Activated T-helper 1 cell treated with anti-CD3 and anti-CD28 coated beads, Interleukin-12 subunit alpha, Interleukin-12 subunit beta, Interleukin-2, Interleukin-4 antibody, amounts not matched to agents 30 ng/mL and 10 ng/mL and 1 ng/mL, durations not matched to agents 14 hours and 24 hours and 36 hours (primary cell): ENCODE measurements around the gene NOM1. TPM values are rescaled to one million over a fixed set of nuclear protein-coding genes. Genes with fewer than 3 reads are reported as not detected.
"Not testable (repeated sequence)": the region's sequence is repeated elsewhere in the genome, so short reads cannot be mapped to it uniquely, and the experiment has no call there.

ENCODE experiments used
- DNase-seq: peaks from one replicate; pipeline ENCODE4 v3.0.0; 2021; ENCODE audit warnings: low spot score
- H3K27ac Mint-ChIP-seq: one replicate; pipeline ENCODE4 v1.8.0; 2021; ENCODE audit warnings: mild to moderate bottlenecking, mixed read lengths
- H3K27me3 Mint-ChIP-seq: one replicate; pipeline ENCODE4 v1.8.0; 2022; ENCODE audit warnings: mild to moderate bottlenecking, moderate library complexity, mixed read lengths; ENCODE audit not compliant: insufficient read depth
- H3K36me3 Mint-ChIP-seq: one replicate; pipeline ENCODE4 v1.8.0; 2021; ENCODE audit warnings: low read depth, mixed read lengths
- H3K4me1 Mint-ChIP-seq: one replicate; pipeline ENCODE4 v1.8.0; 2021; ENCODE audit warnings: low read depth, mixed read lengths
- H3K4me3 Mint-ChIP-seq: one replicate; pipeline ENCODE4 v1.8.0; 2021; ENCODE audit warnings: mild to moderate bottlenecking, moderate library complexity, mixed read lengths
- H3K9me3 Mint-ChIP-seq: one replicate; pipeline ENCODE4 v1.8.0; 2021; ENCODE audit warnings: mixed read lengths
- intact Hi-C: fragments of 100-400 bp; cut with micrococcal nuclease; formaldehyde crosslinking; loops from one replicate; pipeline ENCODE4 v1.15.1; 2024
- total RNA-seq: library from RNA; stranded (reverse); gene quantifications from 2 replicates; pipeline ENCODE4 v1.2.3, GENCODE V29; 2022

Gene NOM1
- total RNA-seq, 1 donor from 2014 or later, result 50.9 TPM

- DNase-seq, result no peak
- Mint-ChIP-seq H3K4me1 (peaks cover 8% of the 10 kb centered on the region), H3K27ac (no peak overlapping the region), H3K4me3 (no peak overlapping the region), H3K36me3 (peaks cover 5% of the 10 kb centered on the region), H3K9me3 (peaks cover 14% of the 10 kb centered on the region), H3K27me3 (peaks cover 11% of the 10 kb centered on the region)
- intact Hi-C loops, result no loop called here
Observed at GRCh38 chr7:156943091-156944041, 6.1 kb upstream of the NOM1 start.

- H3K27me3 Mint-ChIP-seq, result peaks cover 11% of the 10 kb centered on the region
- H3K9me3 Mint-ChIP-seq, result peaks cover 14% of the 10 kb centered on the region
- H3K36me3 Mint-ChIP-seq, result peaks cover 5% of the 10 kb centered on the region
- no peak overlapping the region for H3K27ac Mint-ChIP-seq
- H3K4me1 Mint-ChIP-seq, result peaks cover 8% of the 10 kb centered on the region
- intact Hi-C loops, result loop anchor here (5.0 kb wide), 1 partner anchor 392 kb away; the partner anchor contains the start of gene DNAJB6
- H3K4me3 Mint-ChIP-seq, result no peak overlapping the region
- DNase-seq, result no peak
Observed at GRCh38 chr7:156944876-156945275, 4.6 kb upstream of the NOM1 start.

GRCh38 chr7:156947120-156947843 lies 2.2 kb upstream of the NOM1 start:
- H3K9me3 Mint-ChIP-seq, result no peaks in the 10 kb centered on the region
- intact Hi-C loops, result loop anchor here (5.0 kb wide), 1 partner anchor 390 kb away; the partner anchor contains the start of gene DNAJB6
- DNase-seq, result no peak
- peaks cover 15% of the 10 kb centered on the region for H3K4me1 Mint-ChIP-seq
- peak overlapping the region; percentile 55 for H3K27ac Mint-ChIP-seq
- peak overlapping the region; percentile 75 for H3K4me3 Mint-ChIP-seq
- H3K27me3 Mint-ChIP-seq, result peaks cover 12% of the 10 kb centered on the region
- H3K36me3 Mint-ChIP-seq, result peaks cover 11% of the 10 kb centered on the region

- DNase-seq, result no peak
- peaks cover 13% of the 10 kb centered on the region for H3K36me3 Mint-ChIP-seq
- intact Hi-C loops, result loop anchor here (5.0 kb wide), 1 partner anchor 389 kb away; the partner anchor contains the start of gene DNAJB6
- H3K9me3 Mint-ChIP-seq, result no peaks in the 10 kb centered on the region
- peaks cover 10% of the 10 kb centered on the region for H3K27me3 Mint-ChIP-seq
- H3K4me3 Mint-ChIP-seq, result no peak overlapping the region
- H3K4me1 Mint-ChIP-seq, result peaks cover 15% of the 10 kb centered on the region
- H3K27ac Mint-ChIP-seq, result no peak overlapping the region
Observed at GRCh38 chr7:156948361-156948760, 1.2 kb upstream of the NOM1 start.

- Mint-ChIP-seq H3K9me3 (no peaks in the 10 kb centered on the region), H3K36me3 (peaks cover 32% of the 10 kb centered on the region), H3K27ac (peak overlapping the region; percentile 97), H3K27me3 (peaks cover 2% of the 10 kb centered on the region), H3K4me3 (peak overlapping the region; percentile 97), H3K4me1 (peaks cover 15% of the 10 kb centered on the region)
- no peak for DNase-seq
- intact Hi-C loops, result loop anchor here (2.0 to 10.0 kb wide), 3 partner anchors 16 to 310 kb away; partner anchors contain the start of gene RNF32
Observed at GRCh38 chr7:156950381-156950858, 908 bp downstream of the NOM1 start.

- H3K36me3 Mint-ChIP-seq, result peaks cover 39% of the 10 kb centered on the region
Observed at GRCh38 chr7:156953215-156953614, 3.7 kb downstream of the NOM1 start.

GRCh38 chr7:156954941-156955340 lies 5.4 kb downstream of the NOM1 start:
- peaks cover 48% of the 10 kb centered on the region for H3K36me3 Mint-ChIP-seq
- H3K4me3 Mint-ChIP-seq, result no peak overlapping the region
- intact Hi-C loops, result loop anchor here (10.0 kb wide), 1 partner anchor 180 kb away; no protein-coding TSS in a partner anchor
- DNase-seq, result no peak
- H3K27ac Mint-ChIP-seq, result peak overlapping the region; percentile 40
- H3K9me3 Mint-ChIP-seq, result no peaks in the 10 kb centered on the region
- H3K4me1 Mint-ChIP-seq, result peaks cover 15% of the 10 kb centered on the region
- peaks cover 2% of the 10 kb centered on the region for H3K27me3 Mint-ChIP-seq

More at GRCh38 chr7:156953215-156953614, 3.7 kb downstream of the NOM1 start:
- H3K27me3 Mint-ChIP-seq, H3K27ac Mint-ChIP-seq, DNase-seq, H3K4me3 Mint-ChIP-seq, H3K9me3 Mint-ChIP-seq: not testable (repeated sequence)
- intact Hi-C loops, result loop anchor here (10.0 kb wide), 1 partner anchor 178 kb away; no protein-coding TSS in a partner anchor
- peaks cover 15% of the 10 kb centered on the region for H3K4me1 Mint-ChIP-seq

GRCh38 chr7:156956727-156957126 lies 7.2 kb downstream of the NOM1 start:
- H3K4me1 Mint-ChIP-seq, result peaks cover 8% of the 10 kb centered on the region
- intact Hi-C loops, result loop anchor here (10.0 kb wide), 1 partner anchor 182 kb away; no protein-coding TSS in a partner anchor
- H3K9me3 Mint-ChIP-seq, result no peaks in the 10 kb centered on the region
- no peak overlapping the region for H3K4me3 Mint-ChIP-seq
- H3K27ac Mint-ChIP-seq, result no peak overlapping the region
- H3K36me3 Mint-ChIP-seq, result peaks cover 59% of the 10 kb centered on the region
- no peaks in the 10 kb centered on the region for H3K27me3 Mint-ChIP-seq
- DNase-seq, result no peak

- intact Hi-C loops, result no loop called here
- Mint-ChIP-seq H3K4me1 (no peaks in the 10 kb centered on the region), H3K9me3 (no peaks in the 10 kb centered on the region), H3K27me3 (no peaks in the 10 kb centered on the region), H3K27ac (peak overlapping the region; percentile 29), H3K36me3 (peaks cover 65% of the 10 kb centered on the region), H3K4me3 (no peak overlapping the region)
- no peak for DNase-seq
Observed at GRCh38 chr7:156962145-156962544, 12.6 kb downstream of the NOM1 start.

GRCh38 chr7:156962897-156963296 lies 13.4 kb downstream of the NOM1 start:
- intact Hi-C loops, result no loop called here
- Mint-ChIP-seq H3K4me1 (no peaks in the 10 kb centered on the region), H3K9me3 (no peaks in the 10 kb centered on the region), H3K36me3 (peaks cover 67% of the 10 kb centered on the region), H3K27me3 (no peaks in the 10 kb centered on the region), H3K4me3 (no peak overlapping the region), H3K27ac (no peak overlapping the region)
- DNase-seq, result no peak

GRCh38 chr7:156963472-156963871 lies 14.0 kb downstream of the NOM1 start:
- Mint-ChIP-seq H3K36me3 (peaks cover 61% of the 10 kb centered on the region), H3K9me3 (no peaks in the 10 kb centered on the region), H3K4me3 (no peak overlapping the region), H3K27me3 (no peaks in the 10 kb centered on the region), H3K27ac (no peak overlapping the region), H3K4me1 (no peaks in the 10 kb centered on the region)
- intact Hi-C loops, result no loop called here
- no peak for DNase-seq

GRCh38 chr7:156964971-156965370 lies 15.5 kb downstream of the NOM1 start:
- DNase-seq, result no peak
- H3K36me3 Mint-ChIP-seq, result peaks cover 64% of the 10 kb centered on the region
- no peak overlapping the region for H3K27ac Mint-ChIP-seq
- no peaks in the 10 kb centered on the region for H3K27me3 Mint-ChIP-seq
- H3K4me3 Mint-ChIP-seq, result no peak overlapping the region
- no peaks in the 10 kb centered on the region for H3K9me3 Mint-ChIP-seq
- intact Hi-C loops, result no loop called here
- H3K4me1 Mint-ChIP-seq, result no peaks in the 10 kb centered on the region
